D341Med (cell line): ENCODE measurements around the gene C6orf47.

ENCODE experiments used
- DNase-seq: peaks from one replicate; pipeline ENCODE4 v3.0.0; 2012; ENCODE audit warnings: low spot score

The C6orf47 gene

DNA sequence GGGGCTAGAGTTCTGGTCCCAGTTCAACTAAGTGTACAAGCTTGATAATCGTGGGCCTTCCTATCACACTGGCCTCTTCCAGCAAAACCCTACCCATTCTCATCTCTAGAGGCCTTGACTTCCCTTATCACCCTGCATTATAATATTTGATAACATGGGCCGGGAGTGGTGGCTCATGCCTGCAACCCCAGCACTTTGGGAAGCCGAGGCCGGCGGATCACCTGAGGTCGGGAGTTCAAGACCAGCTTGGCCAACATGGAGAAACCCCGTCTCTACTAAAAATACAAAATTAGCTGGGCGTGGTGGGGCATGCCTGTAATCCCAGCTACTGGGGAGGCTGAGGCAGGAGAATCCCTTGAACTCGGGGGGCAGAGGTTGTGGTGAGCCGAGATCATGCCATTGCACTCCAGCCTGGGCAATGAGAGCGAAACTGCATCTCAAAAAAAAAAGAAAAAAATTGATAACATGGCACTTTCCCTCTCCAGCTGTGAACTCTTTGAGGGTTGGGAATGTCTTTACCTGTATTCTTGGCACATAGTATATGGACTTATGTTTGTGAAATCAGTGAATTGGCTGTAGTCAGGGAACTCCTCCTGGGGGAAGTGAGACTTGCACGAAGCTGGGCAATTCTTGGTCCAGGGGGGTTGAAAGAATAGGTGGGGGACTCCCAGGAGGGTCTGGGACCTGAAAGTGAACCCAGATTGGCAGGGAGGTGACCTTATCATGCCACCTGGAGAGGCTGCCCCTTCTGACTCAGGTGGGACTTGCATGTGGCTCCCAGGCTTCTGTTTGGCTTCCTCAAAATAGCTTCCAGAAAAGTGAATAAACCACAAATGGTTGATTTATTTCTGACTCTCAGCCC lies 915 bp upstream of the C6orf47 start:
- DNase-seq = no peak

GRCh38 chr6:31659649-31660380 lies 763 bp downstream of the C6orf47 start:
- DNase-seq = no peak

GRCh38 chr6:31658983-31659648 lies 1.5 kb downstream of the C6orf47 start:
- no peak for DNase-seq

- DNase-seq = no peak
These were observed 2.4 kb downstream of the C6orf47 start for GRCh38 chr6:31658158-31658688.

DNA sequence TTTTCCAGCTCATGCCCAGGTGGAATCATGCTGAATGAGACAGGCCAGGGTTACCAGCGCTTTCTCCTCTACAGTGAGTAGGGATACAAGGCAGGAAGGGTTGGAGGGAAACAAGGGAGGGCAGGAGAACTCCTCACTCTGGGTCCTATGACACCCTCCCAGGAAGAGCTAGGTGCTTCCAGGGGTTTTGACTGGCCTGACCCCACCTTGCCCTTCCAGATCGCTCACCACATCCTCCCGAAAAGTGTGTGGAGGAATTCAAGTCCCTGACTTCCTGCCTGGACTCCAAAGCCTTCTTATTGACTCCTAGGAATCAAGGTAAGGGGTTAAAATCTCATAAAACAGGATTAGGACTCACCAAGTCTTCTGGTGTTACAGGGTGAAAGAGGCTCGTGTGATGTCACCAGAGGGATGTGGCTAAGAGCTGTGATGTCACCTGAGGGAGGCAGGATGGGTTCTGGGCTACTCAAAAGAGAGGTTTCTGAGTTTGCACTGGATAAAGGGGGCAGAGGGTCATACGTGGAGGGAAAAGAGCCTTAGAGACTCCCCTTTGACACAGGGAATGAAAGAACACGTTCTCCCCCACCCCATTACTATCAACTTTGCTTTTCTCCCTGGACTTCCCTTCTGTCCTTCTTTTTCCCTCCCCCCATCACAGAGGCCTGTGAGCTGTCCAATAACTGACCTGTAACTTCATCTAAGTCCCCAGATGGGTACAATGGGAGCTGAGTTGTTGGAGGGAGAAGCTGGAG lies 3.0 kb downstream of the C6orf47 start:
- DNase-seq = no peak

DNA sequence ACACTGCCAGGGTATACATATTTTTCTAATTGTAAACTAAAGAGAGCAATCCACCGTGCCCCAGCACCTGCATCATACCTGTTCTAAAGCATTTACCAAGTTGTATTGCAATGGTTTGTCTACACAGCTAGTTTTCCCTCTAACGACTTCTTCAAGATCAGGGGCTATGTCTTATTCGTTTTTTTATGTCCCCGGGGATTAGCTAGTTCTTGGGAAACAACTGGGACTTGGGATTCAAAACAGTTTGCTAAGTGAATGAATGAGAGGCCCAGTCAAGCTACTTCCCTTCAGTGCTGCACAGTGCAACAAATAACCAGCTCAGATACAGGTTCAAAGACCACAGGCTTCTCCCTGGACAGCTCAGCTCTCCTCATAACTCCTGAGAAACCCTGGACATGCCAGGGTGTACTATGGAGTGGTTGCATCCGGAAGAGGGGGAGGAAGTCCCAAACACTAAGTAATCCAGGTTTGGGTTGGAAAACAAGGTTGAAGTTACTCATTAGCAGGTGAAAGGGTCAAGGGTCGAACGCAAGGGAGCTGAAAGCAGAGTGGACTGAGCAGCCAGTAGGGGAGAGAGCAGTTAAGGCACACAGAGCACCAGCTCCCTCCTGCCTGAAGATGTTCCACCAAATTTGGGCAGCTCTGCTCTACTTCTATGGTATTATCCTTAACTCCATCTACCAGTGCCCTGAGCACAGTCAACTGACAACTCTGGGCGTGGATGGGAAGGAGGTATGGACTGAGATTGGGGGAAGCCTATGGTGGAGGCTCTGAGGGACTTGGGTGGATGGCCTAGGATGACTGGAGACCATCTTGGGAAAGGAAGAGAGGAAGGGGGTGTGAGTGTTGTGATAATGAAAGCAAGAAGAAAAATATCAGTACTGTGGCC lies 5.0 kb downstream of the C6orf47 start, which contains the start of gene APOM:
Gene APOM, plus strand, starts transcription at position 546 of the 889 bp plus-strand sequence. Its CDS starts 73 bp downstream, at position 619.
- DNase-seq = no peak

GRCh38 chr6:31654574-31655348 lies 5.8 kb downstream of the C6orf47 start:
- no peak for DNase-seq

DNA sequence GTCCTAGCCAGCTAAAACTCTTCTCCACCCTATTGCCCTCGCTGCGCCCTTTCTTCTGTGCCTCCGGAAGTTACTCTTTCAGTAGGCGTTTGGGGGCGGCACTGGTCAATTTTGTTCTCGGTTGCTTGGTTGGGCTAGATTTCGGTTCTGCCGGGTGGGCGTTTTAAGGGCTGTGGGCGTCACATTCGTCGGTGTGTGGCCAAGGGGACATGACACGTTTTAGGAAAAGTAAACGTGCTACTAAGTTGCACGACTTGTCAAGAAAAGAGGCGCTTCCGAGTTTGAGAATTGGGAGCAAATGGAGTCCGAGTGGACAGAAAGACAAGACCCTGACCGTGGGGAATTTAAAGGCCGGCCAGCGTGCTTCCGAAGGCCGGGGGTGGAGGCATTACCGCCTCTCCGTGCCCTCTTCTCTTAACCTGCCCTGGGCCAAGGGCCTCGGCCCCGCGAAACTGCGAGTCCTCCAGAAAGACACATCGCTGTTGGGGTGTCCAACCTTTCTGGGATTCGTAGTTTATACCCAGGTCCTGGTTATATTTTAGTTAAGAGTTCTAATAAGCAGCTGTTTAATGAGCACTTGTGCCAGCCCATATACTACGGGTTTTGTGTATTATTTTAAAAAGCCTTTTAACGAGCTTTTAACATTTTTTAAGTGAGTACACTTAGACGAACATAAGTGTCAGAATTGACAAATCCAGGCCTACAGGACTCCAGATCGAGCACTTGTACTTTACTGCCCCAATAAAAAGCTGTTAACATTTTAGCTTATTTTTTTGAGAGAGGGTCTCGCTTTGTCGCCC lies 7.5 kb downstream of the C6orf47 start:
- peak; percentile 88 for DNase-seq

DNA sequence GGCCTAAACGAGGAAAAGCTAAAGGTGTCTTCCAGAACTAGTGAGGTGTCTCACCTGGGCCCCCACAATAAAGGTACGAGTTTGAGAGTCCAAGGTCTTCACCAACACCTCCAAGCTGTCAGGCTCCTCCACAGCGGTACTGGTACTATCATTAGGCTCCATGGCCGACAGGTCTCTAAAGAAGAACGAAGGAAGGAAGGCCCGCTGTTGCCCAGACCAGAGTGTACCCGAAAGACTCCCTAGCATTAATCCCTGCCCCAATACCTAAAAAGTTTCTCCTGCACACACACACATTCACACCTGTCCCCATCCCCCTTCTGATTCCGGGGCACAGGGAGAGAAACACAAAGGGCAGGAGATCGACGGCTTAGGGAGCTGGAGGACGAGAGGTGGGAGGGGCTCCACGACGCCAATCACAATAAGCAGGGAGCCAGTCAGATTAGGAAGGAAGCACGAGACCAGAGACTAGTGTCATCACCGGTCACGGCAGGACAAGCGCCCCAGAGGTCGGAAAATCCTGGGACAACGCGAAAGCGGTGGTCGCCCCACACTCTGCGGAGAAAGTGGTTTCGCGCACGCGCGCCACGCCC lies 8.9 kb downstream of the C6orf47 start:
- DNase-seq = peak; percentile 78

DNA sequence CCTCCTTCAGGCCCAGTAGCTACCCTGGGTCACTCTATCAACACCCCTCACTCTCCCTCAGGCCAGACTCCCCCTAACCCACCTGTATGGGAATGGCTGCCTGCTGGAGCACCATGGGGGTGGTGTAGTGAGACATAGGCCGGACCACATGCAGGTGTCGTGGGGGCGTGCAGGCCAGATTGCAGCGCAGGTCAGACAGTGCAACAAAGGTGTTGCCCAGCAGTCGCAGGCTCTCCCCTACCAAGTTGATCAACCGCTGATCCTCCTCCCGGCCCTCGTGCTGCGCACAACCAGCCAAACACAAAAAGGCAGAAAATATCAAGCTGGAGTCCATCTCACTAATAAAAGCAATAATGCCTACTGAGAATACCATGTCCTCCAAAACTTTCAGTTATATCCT lies 15.3 kb downstream of the C6orf47 start:
- no peak for DNase-seq

- DNase-seq = no peak
These were observed 16.6 kb downstream of the C6orf47 start for GRCh38 chr6:31643818-31644454.

DNA sequence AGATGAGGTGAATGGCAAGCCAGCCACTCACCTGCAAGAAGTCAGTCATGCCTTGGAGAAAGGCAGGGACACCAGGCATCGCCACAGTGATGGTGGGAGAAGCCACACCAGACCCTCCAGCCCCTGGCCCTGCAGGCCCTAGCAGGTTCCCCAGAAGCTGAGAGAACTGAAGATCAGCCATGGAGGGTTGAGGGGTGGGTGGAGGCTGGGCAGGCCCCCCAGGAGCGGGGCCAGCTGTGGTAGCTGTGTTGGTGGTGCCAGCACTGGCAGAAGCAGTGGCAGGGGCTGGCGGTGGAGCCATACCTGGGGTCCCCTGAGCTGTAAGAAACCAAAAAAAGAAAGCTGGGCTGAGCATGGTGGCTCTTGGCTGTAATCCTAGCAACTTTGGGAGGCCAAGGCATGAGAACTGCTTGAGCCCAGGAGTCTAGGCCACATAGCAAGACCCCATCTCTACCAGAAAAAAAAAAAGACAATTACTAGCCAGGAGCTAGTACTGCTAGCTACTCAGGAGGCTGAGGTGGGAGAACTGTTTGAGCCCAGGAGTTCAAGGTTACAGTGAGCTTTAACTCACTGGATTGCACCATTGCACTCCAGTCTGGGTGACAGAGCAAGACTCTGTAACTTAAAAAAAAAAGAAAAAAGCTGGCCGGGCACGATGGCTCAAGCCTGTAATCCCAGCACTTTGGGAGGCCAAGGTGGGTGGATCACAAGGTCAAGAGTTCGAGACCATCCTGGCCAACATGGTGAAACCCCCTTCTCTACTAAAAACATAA lies 17.6 kb downstream of the C6orf47 start:
- DNase-seq = no peak

- DNase-seq = no peak
These were observed 19.2 kb downstream of the C6orf47 start for GRCh38 chr6:31641370-31641769.

DNA sequence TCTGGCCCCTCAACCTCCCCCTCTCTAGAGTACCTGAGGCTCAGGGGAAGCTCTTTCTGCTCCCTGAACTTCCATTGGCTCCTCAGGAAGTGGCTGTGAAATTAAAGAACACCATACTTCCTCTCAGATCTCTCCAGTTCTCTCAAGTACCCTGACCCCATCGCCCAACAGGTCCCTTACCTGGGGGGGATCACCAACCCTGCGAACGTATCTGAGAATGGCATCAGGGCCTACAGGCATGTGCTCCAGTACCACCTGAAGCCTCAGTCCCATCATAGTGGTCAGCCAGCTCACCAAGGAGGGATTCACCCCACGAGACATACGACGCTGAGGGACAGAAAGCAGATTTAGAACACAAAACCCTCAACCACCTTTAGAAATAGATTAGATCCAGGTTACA lies 20.0 kb downstream of the C6orf47 start:
- no peak for DNase-seq

DNA sequence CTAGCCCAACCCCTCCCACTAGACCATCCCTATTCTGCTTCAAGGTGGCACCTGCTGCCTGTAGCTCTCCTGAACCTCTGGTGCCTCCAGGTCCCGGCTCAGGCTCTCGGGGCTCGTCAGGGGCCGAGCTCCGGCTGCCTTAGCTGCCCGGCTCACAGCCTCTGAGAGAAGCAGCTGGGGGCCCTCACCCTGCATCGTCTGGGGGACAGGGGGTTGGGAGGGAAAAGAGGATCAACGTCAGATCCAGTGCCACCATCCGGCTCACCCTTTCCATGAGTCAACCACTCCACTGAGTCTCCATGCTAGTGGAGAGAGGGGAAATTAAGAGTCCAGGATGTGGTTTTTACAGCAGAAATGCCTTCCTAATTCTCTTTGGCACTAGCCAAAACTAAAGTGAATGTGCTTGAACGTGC lies 21.1 kb downstream of the C6orf47 start:
- DNase-seq = no peak

DNA sequence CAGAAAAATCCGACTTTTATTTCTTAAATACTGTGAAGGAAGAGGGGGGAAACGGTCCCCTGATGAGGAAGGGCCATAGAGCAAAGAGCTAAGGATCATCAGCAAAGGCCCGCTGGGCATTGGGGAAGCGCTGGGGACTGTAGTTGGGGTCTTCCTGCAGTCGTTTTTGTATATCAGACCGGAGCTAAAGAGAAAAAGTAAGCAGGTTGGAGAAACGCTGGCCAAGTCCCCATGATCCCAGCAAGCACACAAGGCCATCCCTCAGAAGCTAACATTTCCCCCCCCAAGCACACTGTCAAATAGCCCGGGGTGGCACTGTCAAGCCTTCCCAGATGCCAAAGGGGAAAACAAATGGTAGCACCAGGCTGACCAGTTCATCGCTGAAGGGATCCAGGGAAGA lies 21.5 kb downstream of the C6orf47 start:
- DNase-seq = no peak
